ENCODE data around the gene CARS2.
A peak's percentile ranks its signal among the peaks of the same experiment; 100 is the strongest.
"Not testable (repeated sequence)": the region's sequence is repeated elsewhere in the genome, so short reads cannot be mapped to it uniquely, and the experiment has no call there.

Gene CARS2

GRCh38 chr13:110700641-110701040 is 5.3 kb downstream of the CARS2 start:
- TF ChIP-seq Cebpa-rat (IDR thresholded peaks at IDR 0.05), result no peak
- Histone ChIP-seq H3K4me2 (peak overlapping the region in 5 of 11 experiments; percentile 12 to 76 (median 53); a peak in 4 of 22 replicates), H3K9ac (no peak overlapping the region), H3K27ac (peak overlapping the region in 3 of 11 experiments; percentile 14 to 60 (median 46); a peak in 3 of 22 replicates), H4K20me1 (peaks cover 0 to 62% (median 9%) of the 10 kb centered on the region in 11 experiments; a peak in 14 of 22 replicates), H3K36me3 (peaks cover 42 to 80% (median 65%) of the 10 kb centered on the region in 11 experiments), H3K27me3 (no peaks in the 10 kb centered on the region), H3K4me1 (peaks cover 64 to 82% (median 75%) of the 10 kb centered on the region in 10 experiments), H3K4me3 (no peak overlapping the region), H3K9me3 (replicated peaks in 1 of 11) (no peaks in the 10 kb centered on the region)

- Histone ChIP-seq H3K4me1 (peaks cover 63 to 80% (median 72%) of the 10 kb centered on the region in 10 experiments), H3K9me3 (replicated peaks in 1 of 11) (no peaks in the 10 kb centered on the region), H3K27ac (peak overlapping the region in 6 of 11 experiments; percentile 8 to 67 (median 30); a peak in 6 of 22 replicates), H3K9ac (no peak overlapping the region; a peak in 1 of 22 replicates), H3K4me2 (peak overlapping the region in 10 of 11 experiments; percentile 53 to 78 (median 68); a peak in 16 of 22 replicates), H3K4me3 (no peak overlapping the region), H3K36me3 (peaks cover 42 to 85% (median 68%) of the 10 kb centered on the region in 11 experiments), H4K20me1 (peaks cover 0 to 62% (median 9%) of the 10 kb centered on the region in 11 experiments; a peak in 14 of 22 replicates), H3K27me3 (no peaks in the 10 kb centered on the region)
- TF ChIP-seq Cebpa-rat (IDR thresholded peaks at IDR 0.05), result no peak
Measured at GRCh38 chr13:110700186-110700585, 5.7 kb downstream of the CARS2 start.

- peak overlapping the region; percentile 53 to 78 (median 68) for H3K4me2 ChIP-seq
- H3K27me3 ChIP-seq, result no peaks in the 10 kb centered on the region
- peak overlapping the region in 5 of 11 experiments; percentile 15 to 36 (median 18); a peak in 7 of 22 replicates for H3K9ac ChIP-seq
- H3K9me3 ChIP-seq (replicated peaks in 1 of 11), result no peaks in the 10 kb centered on the region
- no peak for TF ChIP-seq Cebpa-rat (IDR thresholded peaks at IDR 0.05)
- H4K20me1 ChIP-seq, result peaks cover 0 to 62% (median 9%) of the 10 kb centered on the region in 11 experiments; a peak in 14 of 22 replicates
- H3K27ac ChIP-seq, result peak overlapping the region in 10 of 11 experiments; percentile 16 to 67 (median 48); a peak in 17 of 22 replicates
- peaks cover 55 to 73% (median 65%) of the 10 kb centered on the region in 10 experiments for H3K4me1 ChIP-seq
- peak overlapping the region in 1 of 10 experiments; percentile 30; a peak in 1 of 20 replicates for H3K4me3 ChIP-seq
- H3K36me3 ChIP-seq, result peaks cover 49 to 92% (median 75%) of the 10 kb centered on the region in 11 experiments
Measured at GRCh38 chr13:110699148-110700145, 6.5 kb downstream of the CARS2 start.

GRCh38 chr13:110698689-110699088 is 7.2 kb downstream of the CARS2 start:
- Histone ChIP-seq H3K4me3 (peak overlapping the region in 1 of 10 experiments; percentile 30; a peak in 1 of 20 replicates), H3K27me3 (no peaks in the 10 kb centered on the region), H3K36me3 (peaks cover 55 to 97% (median 78%) of the 10 kb centered on the region in 11 experiments), H3K4me2 (peak overlapping the region; percentile 53 to 78 (median 68)), H3K4me1 (peaks cover 50 to 65% (median 58%) of the 10 kb centered on the region in 10 experiments), H3K27ac (peak overlapping the region in 10 of 11 experiments; percentile 16 to 67 (median 49); a peak in 20 of 22 replicates), H4K20me1 (peaks cover 0 to 56% (median 9%) of the 10 kb centered on the region in 11 experiments; a peak in 14 of 22 replicates), H3K9ac (peak overlapping the region in 7 of 11 experiments; percentile 1 to 36 (median 18); a peak in 9 of 22 replicates), H3K9me3 (replicated peaks in 1 of 11) (no peaks in the 10 kb centered on the region)
- no peak for TF ChIP-seq Cebpa-rat (IDR thresholded peaks at IDR 0.05)

GRCh38 chr13:110697842-110698241 is 8.1 kb downstream of the CARS2 start:
- Histone ChIP-seq H3K36me3 (peaks cover 56 to 97% (median 77%) of the 10 kb centered on the region in 11 experiments), H3K9ac (peak overlapping the region in 7 of 11 experiments; percentile 1 to 36 (median 18); a peak in 6 of 22 replicates), H3K4me1 (peaks cover 43 to 57% (median 51%) of the 10 kb centered on the region in 10 experiments), H3K27me3 (no peaks in the 10 kb centered on the region), H3K4me3 (peak overlapping the region in 1 of 10 experiments; percentile 30; a peak in 1 of 20 replicates), H3K9me3 (replicated peaks in 1 of 11) (no peaks in the 10 kb centered on the region), H3K4me2 (peak overlapping the region; percentile 53 to 78 (median 68)), H3K27ac (peak overlapping the region in 9 of 11 experiments; percentile 16 to 67 (median 49); a peak in 16 of 22 replicates), H4K20me1 (peaks cover 0 to 47% (median 9%) of the 10 kb centered on the region in 11 experiments; a peak in 14 of 22 replicates)
- TF ChIP-seq Cebpa-rat (IDR thresholded peaks at IDR 0.05), result no peak

GRCh38 chr13:110696776-110697175 is 9.1 kb downstream of the CARS2 start:
- TF ChIP-seq Cebpa-rat (IDR thresholded peaks at IDR 0.05), result no peak
- H3K4me3 ChIP-seq, result no peak overlapping the region
- peaks cover 0 to 38% (median 9%) of the 10 kb centered on the region in 11 experiments; a peak in 14 of 22 replicates for H4K20me1 ChIP-seq
- peak overlapping the region in 9 of 11 experiments; percentile 14 to 78 (median 61); a peak in 12 of 22 replicates for H3K4me2 ChIP-seq
- peak overlapping the region in 3 of 11 experiments; percentile 8 to 18 (median 16); a peak in 1 of 22 replicates for H3K9ac ChIP-seq
- H3K4me1 ChIP-seq, result peaks cover 37 to 51% (median 46%) of the 10 kb centered on the region in 10 experiments
- peaks cover 49 to 93% (median 76%) of the 10 kb centered on the region in 11 experiments for H3K36me3 ChIP-seq
- peak overlapping the region in 1 of 11 experiments; percentile 22; a peak in 2 of 22 replicates for H3K27ac ChIP-seq
- no peaks in the 10 kb centered on the region for H3K27me3 ChIP-seq
- no peaks in the 10 kb centered on the region for H3K9me3 ChIP-seq (replicated peaks in 1 of 11)

GRCh38 chr13:110695774-110696173 is 10.1 kb downstream of the CARS2 start:
- not testable (repeated sequence) for H3K27ac ChIP-seq; H3K4me3 ChIP-seq; H3K27me3 ChIP-seq; H3K4me2 ChIP-seq; H3K9me3 ChIP-seq (replicated peaks in 1 of 11); H3K9ac ChIP-seq
- H3K36me3 ChIP-seq, result peaks cover 47 to 93% (median 73%) of the 10 kb centered on the region in 11 experiments
- peaks cover 0 to 47% (median 9%) of the 10 kb centered on the region in 11 experiments; a peak in 15 of 22 replicates for H4K20me1 ChIP-seq
- H3K4me1 ChIP-seq, result peaks cover 37 to 44% (median 42%) of the 10 kb centered on the region in 10 experiments

GRCh38 chr13:110690516-110690915 is 15.4 kb downstream of the CARS2 start:
- Histone ChIP-seq H4K20me1 (peaks cover 0 to 36% (median 9%) of the 10 kb centered on the region in 11 experiments; a peak in 8 of 22 replicates), H3K4me2 (no peak overlapping the region), H3K36me3 (peaks cover 71 to 96% (median 83%) of the 10 kb centered on the region in 11 experiments), H3K4me1 (no peaks in the 10 kb centered on the region; a peak in 1 of 20 replicates), H3K4me3 (no peak overlapping the region), H3K27me3 (no peaks in the 10 kb centered on the region), H3K9me3 (replicated peaks in 1 of 11) (no peaks in the 10 kb centered on the region), H3K9ac (no peak overlapping the region), H3K27ac (no peak overlapping the region)
- TF ChIP-seq Cebpa-rat (IDR thresholded peaks at IDR 0.05), result no peak
